Measurements from ENCODE around the gene CAMK2A. TPM values are rescaled to one million over a fixed set of nuclear protein-coding genes. Genes with fewer than 3 reads are reported as not detected.

CAMK2A gene
- polyA plus RNA-seq, 1 of the 3 experiments (the other 2 are of a cell fraction) = 0.10 TPM

- H3K36me3 ChIP-seq (replicated peaks in 1 of 2; ENCODE audit: control insufficient read depth in 1 of 2, insufficient read depth in 2 of 2, low read length in 1 of 2) = no peaks in the 10 kb centered on the region
- CTCF ChIA-PET = interaction anchor here (0.8 to 1.8 kb wide), 2 partner anchors 13 to 47 kb away, joined by 3 to 5 read pairs; partner anchors contain the start of gene CAMK2A
- no peak overlapping the region for H2AFZ ChIP-seq (ENCODE audit: low read depth)
- no peak overlapping the region for H3K4me2 ChIP-seq
- H4K20me1 ChIP-seq (ENCODE audit: insufficient read depth) = no peaks in the 10 kb centered on the region
- no peak overlapping the region for H3K9ac ChIP-seq
- H3K79me2 ChIP-seq (ENCODE audit: insufficient read depth) = no peaks in the 10 kb centered on the region
- peaks cover 4 to 25% of the 10 kb centered on the region in 2 experiments; a peak in 3 of 4 replicates for H3K4me1 ChIP-seq (ENCODE audit: control insufficient read depth in 1 of 2, insufficient read depth in 2 of 2, low read depth in 1 of 2, low read length in 1 of 2)
- H3K9me2 ChIP-seq = no peaks in the 10 kb centered on the region
- peak overlapping the region in 1 of 2 experiments; percentile 35; a peak in 1 of 4 replicates for H3K27ac ChIP-seq (ENCODE audit: low read depth in 2 of 2, low read length in 1 of 2)
- H3K9me3 ChIP-seq = no peaks in the 10 kb centered on the region
- no peak overlapping the region for H3K4me3 ChIP-seq (ENCODE audit: low read depth in 2 of 2, low read length in 1 of 2)
- peaks cover 13% of the 10 kb centered on the region for H3F3A ChIP-seq (replicated peaks; ENCODE audit: insufficient read depth)
- POLR2A ChIA-PET = no interaction called here
- no peak for DNase-seq
- 64% methylated on average over 7 of the region's 7 CpGs for WGBS (ENCODE audit: low lambda C conversion rate)
- TF ChIP-seq TCF12 (IDR thresholded peaks at IDR 0.05) = peak; percentile 62
- peak; percentile 25; the same call in 1 of the 2 replicates for TF ChIP-seq NFIC (IDR thresholded peaks at IDR 0.05; ENCODE audit: borderline replicate concordance)
- no peak for TF ChIP-seq TAF1 (IDR thresholded peaks at IDR 0.05; ENCODE audit: borderline replicate concordance, low read depth, low read length)
- no peak for TF ChIP-seq RFX5 (IDR thresholded peaks at IDR 0.05; ENCODE audit: low read length)
- TF ChIP-seq FOSL2 (IDR thresholded peaks at IDR 0.05; ENCODE audit: borderline replicate concordance, low read depth) = no peak
- TF ChIP-seq USF2 (IDR thresholded peaks at IDR 0.05; ENCODE audit: borderline replicate concordance, low read depth, low read length) = no peak
- TF ChIP-seq PBX3 (IDR thresholded peaks at IDR 0.05) = peak; percentile 41; the same call in 1 of the 2 replicates
- no peak for TF ChIP-seq ELF1 (IDR thresholded peaks at IDR 0.05)
- no peak for TF ChIP-seq POLR2AphosphoS5 (IDR thresholded peaks at IDR 0.05; ENCODE audit: low read depth, low read length)
- no peaks in the 10 kb centered on the region for H3K27me3 ChIP-seq (ENCODE audit: insufficient read depth)
These were observed 14.2 kb upstream of the CAMK2A start for GRCh38 chr5:150303660-150304386.

GRCh38 chr5:150303070-150303615 is 13.6 kb upstream of the CAMK2A start:
- Histone ChIP-seq H2AFZ (ENCODE audit: low read depth) (no peak overlapping the region), H3K4me3 (ENCODE audit: low read depth in 2 of 2, low read length in 1 of 2) (no peak overlapping the region), H3K27ac (ENCODE audit: low read depth in 2 of 2, low read length in 1 of 2) (peak overlapping the region in 1 of 2 experiments; percentile 18; a peak in 2 of 4 replicates), H3K9me2 (no peaks in the 10 kb centered on the region), H3F3A (replicated peaks; ENCODE audit: insufficient read depth) (peaks cover 17% of the 10 kb centered on the region), H4K20me1 (ENCODE audit: insufficient read depth) (no peaks in the 10 kb centered on the region), H3K9ac (no peak overlapping the region), H3K4me1 (ENCODE audit: control insufficient read depth in 1 of 2, insufficient read depth in 2 of 2, low read depth in 1 of 2, low read length in 1 of 2) (peaks cover 4 to 25% of the 10 kb centered on the region in 2 experiments; a peak in 3 of 4 replicates), H3K4me2 (no peak overlapping the region), H3K9me3 (no peaks in the 10 kb centered on the region), H3K27me3 (ENCODE audit: insufficient read depth) (no peaks in the 10 kb centered on the region), H3K79me2 (ENCODE audit: insufficient read depth) (no peaks in the 10 kb centered on the region), H3K36me3 (replicated peaks in 1 of 2; ENCODE audit: control insufficient read depth in 1 of 2, insufficient read depth in 2 of 2, low read length in 1 of 2) (no peaks in the 10 kb centered on the region)
- WGBS (ENCODE audit: low lambda C conversion rate) = 85% methylated on average over 16 of the region's 16 CpGs
- POLR2A ChIA-PET = no interaction called here
- no peak for DNase-seq
- CTCF ChIA-PET = interaction anchor here (1.8 kb wide), 1 partner anchor 13 kb away, joined by 5 read pairs; the partner anchor contains the start of gene CAMK2A
- TF ChIP-seq NFIC (IDR thresholded peaks at IDR 0.05; ENCODE audit: borderline replicate concordance) (no peak), MEF2A (IDR thresholded peaks at IDR 0.05; ENCODE audit: borderline replicate concordance, low read depth) (no peak), SMC3 (IDR thresholded peaks at IDR 0.05; ENCODE audit: low read depth, low read length) (no peak), POLR2AphosphoS5 (IDR thresholded peaks at IDR 0.05; ENCODE audit: low read depth, low read length) (no peak), TEAD4 (IDR thresholded peaks at IDR 0.05; ENCODE audit: borderline replicate concordance, insufficient read depth) (no peak), RFX5 (IDR thresholded peaks at IDR 0.05; ENCODE audit: low read length) (no peak), YY1 (IDR thresholded peaks at IDR 0.05; ENCODE audit: low read depth) (no peak), GABPA (IDR thresholded peaks at IDR 0.05; ENCODE audit: low read depth) (no peak), EZH2phosphoT487 (IDR thresholded peaks at IDR 0.05; ENCODE audit: borderline replicate concordance, low read depth) (no peak), RXRA (IDR thresholded peaks at IDR 0.05; ENCODE audit: borderline replicate concordance, low read depth) (no peak), GATA2 (CRISPR knock-in tag; IDR thresholded peaks at IDR 0.05) (no peak)
- TF ChIP-seq, protein P1, sequence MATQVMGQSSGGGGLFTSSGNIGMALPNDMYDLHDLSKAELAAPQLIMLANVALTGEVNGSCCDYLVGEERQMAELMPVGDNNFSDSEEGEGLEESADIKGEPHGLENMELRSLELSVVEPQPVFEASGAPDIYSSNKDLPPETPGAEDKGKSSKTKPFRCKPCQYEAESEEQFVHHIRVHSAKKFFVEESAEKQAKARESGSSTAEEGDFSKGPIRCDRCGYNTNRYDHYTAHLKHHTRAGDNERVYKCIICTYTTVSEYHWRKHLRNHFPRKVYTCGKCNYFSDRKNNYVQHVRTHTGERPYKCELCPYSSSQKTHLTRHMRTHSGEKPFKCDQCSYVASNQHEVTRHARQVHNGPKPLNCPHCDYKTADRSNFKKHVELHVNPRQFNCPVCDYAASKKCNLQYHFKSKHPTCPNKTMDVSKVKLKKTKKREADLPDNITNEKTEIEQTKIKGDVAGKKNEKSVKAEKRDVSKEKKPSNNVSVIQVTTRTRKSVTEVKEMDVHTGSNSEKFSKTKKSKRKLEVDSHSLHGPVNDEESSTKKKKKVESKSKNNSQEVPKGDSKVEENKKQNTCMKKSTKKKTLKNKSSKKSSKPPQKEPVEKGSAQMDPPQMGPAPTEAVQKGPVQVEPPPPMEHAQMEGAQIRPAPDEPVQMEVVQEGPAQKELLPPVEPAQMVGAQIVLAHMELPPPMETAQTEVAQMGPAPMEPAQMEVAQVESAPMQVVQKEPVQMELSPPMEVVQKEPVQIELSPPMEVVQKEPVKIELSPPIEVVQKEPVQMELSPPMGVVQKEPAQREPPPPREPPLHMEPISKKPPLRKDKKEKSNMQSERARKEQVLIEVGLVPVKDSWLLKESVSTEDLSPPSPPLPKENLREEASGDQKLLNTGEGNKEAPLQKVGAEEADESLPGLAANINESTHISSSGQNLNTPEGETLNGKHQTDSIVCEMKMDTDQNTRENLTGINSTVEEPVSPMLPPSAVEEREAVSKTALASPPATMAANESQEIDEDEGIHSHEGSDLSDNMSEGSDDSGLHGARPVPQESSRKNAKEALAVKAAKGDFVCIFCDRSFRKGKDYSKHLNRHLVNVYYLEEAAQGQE (IDR thresholded peaks at IDR 0.05; ENCODE audit: low read depth, low read length) = no peak
- TF ChIP-seq, protein P2, sequence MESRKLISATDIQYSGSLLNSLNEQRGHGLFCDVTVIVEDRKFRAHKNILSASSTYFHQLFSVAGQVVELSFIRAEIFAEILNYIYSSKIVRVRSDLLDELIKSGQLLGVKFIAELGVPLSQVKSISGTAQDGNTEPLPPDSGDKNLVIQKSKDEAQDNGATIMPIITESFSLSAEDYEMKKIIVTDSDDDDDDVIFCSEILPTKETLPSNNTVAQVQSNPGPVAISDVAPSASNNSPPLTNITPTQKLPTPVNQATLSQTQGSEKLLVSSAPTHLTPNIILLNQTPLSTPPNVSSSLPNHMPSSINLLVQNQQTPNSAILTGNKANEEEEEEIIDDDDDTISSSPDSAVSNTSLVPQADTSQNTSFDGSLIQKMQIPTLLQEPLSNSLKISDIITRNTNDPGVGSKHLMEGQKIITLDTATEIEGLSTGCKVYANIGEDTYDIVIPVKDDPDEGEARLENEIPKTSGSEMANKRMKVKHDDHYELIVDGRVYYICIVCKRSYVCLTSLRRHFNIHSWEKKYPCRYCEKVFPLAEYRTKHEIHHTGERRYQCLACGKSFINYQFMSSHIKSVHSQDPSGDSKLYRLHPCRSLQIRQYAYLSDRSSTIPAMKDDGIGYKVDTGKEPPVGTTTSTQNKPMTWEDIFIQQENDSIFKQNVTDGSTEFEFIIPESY (IDR thresholded peaks at IDR 0.05; ENCODE audit: borderline replicate concordance, low read depth) = no peak
